Astrocyte of the spinal cord (primary cell): ENCODE data around the gene NADSYN1.

Experiments used
- DNase-seq: peaks from one replicate; pipeline ENCODE4 v3.0.0; 2011; ENCODE audit warnings: low read depth, low spot score
- H3K4me3 ChIP-seq: 2 replicates; pipeline ENCODE4 v1.5.1; 2011; ENCODE audit warnings: low read depth, mild to moderate bottlenecking, low read length, moderate library complexity
- in situ Hi-C: cut with HindIII; loops from 2 replicates; pipeline ENCODE4 v1.10.0; 2017; ENCODE audit warnings: low sequenced_read_pairs
- TF ChIP-seq, protein P1 (sequence below): IDR thresholded peaks from 2 replicates; pipeline ENCODE4 v1.5.1; 2012; ENCODE audit warnings: low read depth, mild to moderate bottlenecking, low read length, inconsistent platforms

The NADSYN1 gene

DNA sequence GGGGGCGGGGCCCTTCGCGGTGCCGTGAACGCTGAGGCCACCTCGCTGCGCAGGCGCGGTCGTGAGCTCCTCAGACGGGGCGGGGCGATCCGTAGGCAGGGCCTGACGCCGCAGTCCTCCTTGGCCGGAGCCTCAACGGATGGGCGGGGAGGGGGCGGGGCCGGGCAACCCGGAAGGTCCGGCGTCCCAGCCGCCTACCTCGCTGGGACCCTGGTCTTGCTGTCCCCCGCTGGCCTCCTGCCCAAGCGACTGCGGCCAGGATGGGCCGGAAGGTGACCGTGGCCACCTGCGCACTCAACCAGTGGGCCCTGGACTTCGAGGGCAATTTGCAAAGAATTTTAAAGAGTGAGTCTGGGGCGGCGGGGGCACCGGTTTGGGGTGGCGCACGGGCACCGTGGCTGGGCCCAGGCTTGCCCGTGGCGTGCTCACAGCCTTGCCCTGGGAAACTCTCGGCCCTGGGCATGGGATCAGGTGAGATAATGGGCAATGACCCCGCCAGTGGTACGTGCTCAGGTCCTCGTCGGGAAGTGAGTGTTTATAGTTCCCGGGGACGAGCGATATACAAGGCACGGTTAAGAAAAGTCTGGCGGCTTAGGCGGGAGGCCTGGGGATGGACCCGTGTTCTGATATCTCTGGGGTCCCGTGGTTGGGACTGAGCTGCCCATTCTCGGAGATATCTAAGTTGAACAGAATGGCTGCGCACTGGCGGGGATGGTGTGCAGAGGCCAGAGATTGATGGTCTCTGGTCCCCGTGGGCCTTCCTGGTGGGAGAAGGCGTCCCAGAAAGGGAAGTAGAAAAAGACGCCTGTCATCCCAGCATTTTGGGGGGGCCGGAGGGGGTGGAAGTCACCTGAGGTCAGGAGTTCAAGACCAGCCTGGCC is at the start of gene NADSYN1:
NADSYN1 (plus strand) TSS at position 167 of the 881 bp plus-strand sequence; CDS start at position 261, 94 bp downstream.
- TF ChIP-seq, protein P1, sequence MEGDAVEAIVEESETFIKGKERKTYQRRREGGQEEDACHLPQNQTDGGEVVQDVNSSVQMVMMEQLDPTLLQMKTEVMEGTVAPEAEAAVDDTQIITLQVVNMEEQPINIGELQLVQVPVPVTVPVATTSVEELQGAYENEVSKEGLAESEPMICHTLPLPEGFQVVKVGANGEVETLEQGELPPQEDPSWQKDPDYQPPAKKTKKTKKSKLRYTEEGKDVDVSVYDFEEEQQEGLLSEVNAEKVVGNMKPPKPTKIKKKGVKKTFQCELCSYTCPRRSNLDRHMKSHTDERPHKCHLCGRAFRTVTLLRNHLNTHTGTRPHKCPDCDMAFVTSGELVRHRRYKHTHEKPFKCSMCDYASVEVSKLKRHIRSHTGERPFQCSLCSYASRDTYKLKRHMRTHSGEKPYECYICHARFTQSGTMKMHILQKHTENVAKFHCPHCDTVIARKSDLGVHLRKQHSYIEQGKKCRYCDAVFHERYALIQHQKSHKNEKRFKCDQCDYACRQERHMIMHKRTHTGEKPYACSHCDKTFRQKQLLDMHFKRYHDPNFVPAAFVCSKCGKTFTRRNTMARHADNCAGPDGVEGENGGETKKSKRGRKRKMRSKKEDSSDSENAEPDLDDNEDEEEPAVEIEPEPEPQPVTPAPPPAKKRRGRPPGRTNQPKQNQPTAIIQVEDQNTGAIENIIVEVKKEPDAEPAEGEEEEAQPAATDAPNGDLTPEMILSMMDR: no peak
- in situ Hi-C loops: no loop called here
- DNase-seq: peak; percentile 92
- peak within 1 kb of the TSS; percentile 84 for H3K4me3 ChIP-seq

DNA sequence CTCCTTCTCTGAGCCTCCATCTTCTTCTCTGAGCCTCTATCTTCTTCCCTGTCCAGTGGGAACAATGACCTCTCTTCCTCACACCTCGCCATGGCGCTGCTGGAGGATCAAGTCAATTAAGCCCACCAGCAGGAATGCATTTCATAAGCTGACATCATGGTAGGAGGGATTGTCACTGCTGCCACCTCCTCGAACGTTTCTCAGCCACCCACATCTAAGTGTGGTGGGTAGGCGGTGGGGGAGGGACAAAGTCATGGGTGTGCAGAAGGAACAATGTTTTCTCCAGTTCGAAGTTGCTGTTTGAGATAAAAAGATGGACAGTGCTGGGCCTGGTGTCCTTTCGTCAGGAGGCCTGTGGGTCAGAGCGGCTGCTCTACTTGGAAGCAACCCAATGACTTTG is 48.8 kb upstream of the NADSYN1 start:
- no peak for DNase-seq
- H3K4me3 ChIP-seq: no peak overlapping the region
- TF ChIP-seq, protein P1: no peak
- in situ Hi-C loops: no loop called here

DNA sequence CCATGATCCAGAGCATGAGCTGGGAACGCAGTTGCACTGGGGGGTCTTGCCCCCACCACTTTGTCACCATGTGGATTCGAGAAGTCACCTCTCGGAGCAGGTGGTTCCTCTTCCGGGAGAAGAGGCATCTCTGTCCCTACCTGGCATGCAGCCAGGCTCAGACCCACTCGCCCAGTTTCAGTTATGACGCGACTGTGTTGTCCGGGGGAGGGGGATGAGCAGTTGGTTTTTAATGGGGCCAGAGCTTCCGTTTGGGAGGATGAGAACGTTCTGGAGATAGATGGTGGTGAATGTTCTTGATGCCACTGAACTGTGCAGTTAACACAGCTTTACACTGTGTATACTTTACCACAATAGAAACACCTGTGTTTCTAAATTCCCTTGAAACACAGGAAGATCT is 46.3 kb upstream of the NADSYN1 start:
- TF ChIP-seq, protein P1: no peak
- DNase-seq: no peak
- no peak overlapping the region for H3K4me3 ChIP-seq
- in situ Hi-C loops: no loop called here

DNA sequence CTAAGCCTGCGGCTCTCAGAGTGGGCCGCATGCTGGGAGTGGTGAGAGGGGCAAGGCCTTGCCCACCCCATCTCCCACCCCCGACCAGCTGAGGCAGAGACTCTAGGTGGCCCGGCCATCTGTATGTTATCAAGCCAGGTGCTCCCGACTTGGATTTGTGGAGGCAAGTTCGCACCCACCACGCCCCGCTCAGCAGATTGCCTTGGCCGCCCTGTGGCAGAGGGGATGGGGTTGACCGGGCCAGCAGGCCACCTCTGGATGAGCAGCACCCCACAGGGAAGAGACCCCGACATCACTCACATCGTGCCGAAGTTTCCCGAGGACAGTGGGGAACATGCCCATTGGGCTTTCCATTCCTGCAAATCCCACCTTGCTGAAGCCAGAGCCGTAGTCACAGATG is 45.6 kb upstream of the NADSYN1 start:
- TF ChIP-seq, protein P1: no peak
- in situ Hi-C loops: no loop called here
- H3K4me3 ChIP-seq: no peak overlapping the region
- DNase-seq: no peak

DNA sequence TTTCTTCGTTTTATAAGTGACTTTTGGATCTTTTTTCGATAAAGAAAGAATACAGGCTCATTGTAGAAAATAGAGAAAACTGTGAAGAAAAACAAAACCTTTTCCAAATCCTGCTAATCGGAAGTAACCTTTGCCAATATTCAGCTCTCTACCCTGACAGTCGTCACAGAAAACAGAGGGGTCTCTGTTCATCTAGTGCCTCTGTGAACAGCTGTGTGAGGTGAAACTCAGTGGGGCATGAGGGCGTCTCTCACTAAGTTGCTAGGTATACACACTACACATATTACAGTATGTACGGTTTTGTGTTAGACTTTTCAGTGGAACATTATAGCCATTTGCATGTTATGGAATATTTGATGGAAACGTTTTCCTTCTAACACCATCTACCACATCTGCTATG is 44.2 kb upstream of the NADSYN1 start:
- H3K4me3 ChIP-seq: no peak overlapping the region
- in situ Hi-C loops: no loop called here
- DNase-seq: no peak
- TF ChIP-seq, protein P1: no peak

DNA sequence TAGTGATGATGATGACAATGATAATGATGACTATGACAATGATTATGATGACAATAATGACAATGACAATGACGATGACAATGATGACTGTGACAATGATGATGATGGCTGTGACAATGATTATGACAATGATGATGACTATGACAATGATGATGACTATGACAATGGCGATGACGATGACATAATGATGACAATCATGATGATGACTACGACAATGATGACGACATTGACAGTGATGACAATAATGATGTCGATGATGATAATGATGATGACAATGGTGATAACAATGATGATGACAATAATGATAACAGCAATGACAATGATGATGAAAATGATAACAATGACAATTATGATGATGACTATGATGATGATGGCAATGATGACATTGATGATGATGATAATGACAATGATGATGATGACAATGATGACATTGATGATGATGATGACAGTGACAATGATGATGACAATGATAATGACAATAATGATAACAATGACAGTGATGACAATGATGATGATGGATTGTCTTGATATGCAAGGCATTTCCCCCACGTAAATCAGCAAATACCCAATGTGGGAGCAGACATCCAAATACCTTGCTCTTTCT is 42.5 kb upstream of the NADSYN1 start:
- in situ Hi-C loops: no loop called here
- DNase-seq: no peak
- TF ChIP-seq, protein P1: no peak
- no peak overlapping the region for H3K4me3 ChIP-seq
